A673 (cell line): Measurements from ENCODE around the gene MBOAT7.

Source experiments
- EZH2 ChIP-seq: fragments of 200-600 bp; sonication (generic); IDR thresholded peaks from 2 replicates; pipeline ENCODE4 v1.6.1; 2017; ENCODE audit warnings: borderline replicate concordance, low read depth, mild to moderate bottlenecking, mixed read lengths, antibody characterized with exemption, low read length; ENCODE audit not compliant: poor library complexity, severe bottlenecking
- TF ChIP-seq, protein P1 (sequence below): fragments of 300-800, 200-600 bp; sonication (generic); conservative IDR thresholded peaks from 2 replicates; pipeline ENCODE4 v1.5.1; 2017; ENCODE audit warnings: low read depth, mild to moderate bottlenecking, antibody characterized with exemption, low read length, moderate library complexity, mixed read lengths

- TF ChIP-seq, protein P1, sequence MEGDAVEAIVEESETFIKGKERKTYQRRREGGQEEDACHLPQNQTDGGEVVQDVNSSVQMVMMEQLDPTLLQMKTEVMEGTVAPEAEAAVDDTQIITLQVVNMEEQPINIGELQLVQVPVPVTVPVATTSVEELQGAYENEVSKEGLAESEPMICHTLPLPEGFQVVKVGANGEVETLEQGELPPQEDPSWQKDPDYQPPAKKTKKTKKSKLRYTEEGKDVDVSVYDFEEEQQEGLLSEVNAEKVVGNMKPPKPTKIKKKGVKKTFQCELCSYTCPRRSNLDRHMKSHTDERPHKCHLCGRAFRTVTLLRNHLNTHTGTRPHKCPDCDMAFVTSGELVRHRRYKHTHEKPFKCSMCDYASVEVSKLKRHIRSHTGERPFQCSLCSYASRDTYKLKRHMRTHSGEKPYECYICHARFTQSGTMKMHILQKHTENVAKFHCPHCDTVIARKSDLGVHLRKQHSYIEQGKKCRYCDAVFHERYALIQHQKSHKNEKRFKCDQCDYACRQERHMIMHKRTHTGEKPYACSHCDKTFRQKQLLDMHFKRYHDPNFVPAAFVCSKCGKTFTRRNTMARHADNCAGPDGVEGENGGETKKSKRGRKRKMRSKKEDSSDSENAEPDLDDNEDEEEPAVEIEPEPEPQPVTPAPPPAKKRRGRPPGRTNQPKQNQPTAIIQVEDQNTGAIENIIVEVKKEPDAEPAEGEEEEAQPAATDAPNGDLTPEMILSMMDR: no peak
- no peak for TF ChIP-seq EZH2
Observed at GRCh38 chr19:54179262-54179852, 10.0 kb downstream of the MBOAT7 start.
